ENCODE results near the gene LCAT. TPM values are rescaled to one million over a fixed set of nuclear protein-coding genes. Genes with fewer than 3 reads are reported as not detected.

The LCAT gene, protein sequence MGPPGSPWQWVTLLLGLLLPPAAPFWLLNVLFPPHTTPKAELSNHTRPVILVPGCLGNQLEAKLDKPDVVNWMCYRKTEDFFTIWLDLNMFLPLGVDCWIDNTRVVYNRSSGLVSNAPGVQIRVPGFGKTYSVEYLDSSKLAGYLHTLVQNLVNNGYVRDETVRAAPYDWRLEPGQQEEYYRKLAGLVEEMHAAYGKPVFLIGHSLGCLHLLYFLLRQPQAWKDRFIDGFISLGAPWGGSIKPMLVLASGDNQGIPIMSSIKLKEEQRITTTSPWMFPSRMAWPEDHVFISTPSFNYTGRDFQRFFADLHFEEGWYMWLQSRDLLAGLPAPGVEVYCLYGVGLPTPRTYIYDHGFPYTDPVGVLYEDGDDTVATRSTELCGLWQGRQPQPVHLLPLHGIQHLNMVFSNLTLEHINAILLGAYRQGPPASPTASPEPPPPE
- 10 to 100 TPM; 10.8 to 25.8 (median 15.9) TPM for total RNA-seq

DNA sequence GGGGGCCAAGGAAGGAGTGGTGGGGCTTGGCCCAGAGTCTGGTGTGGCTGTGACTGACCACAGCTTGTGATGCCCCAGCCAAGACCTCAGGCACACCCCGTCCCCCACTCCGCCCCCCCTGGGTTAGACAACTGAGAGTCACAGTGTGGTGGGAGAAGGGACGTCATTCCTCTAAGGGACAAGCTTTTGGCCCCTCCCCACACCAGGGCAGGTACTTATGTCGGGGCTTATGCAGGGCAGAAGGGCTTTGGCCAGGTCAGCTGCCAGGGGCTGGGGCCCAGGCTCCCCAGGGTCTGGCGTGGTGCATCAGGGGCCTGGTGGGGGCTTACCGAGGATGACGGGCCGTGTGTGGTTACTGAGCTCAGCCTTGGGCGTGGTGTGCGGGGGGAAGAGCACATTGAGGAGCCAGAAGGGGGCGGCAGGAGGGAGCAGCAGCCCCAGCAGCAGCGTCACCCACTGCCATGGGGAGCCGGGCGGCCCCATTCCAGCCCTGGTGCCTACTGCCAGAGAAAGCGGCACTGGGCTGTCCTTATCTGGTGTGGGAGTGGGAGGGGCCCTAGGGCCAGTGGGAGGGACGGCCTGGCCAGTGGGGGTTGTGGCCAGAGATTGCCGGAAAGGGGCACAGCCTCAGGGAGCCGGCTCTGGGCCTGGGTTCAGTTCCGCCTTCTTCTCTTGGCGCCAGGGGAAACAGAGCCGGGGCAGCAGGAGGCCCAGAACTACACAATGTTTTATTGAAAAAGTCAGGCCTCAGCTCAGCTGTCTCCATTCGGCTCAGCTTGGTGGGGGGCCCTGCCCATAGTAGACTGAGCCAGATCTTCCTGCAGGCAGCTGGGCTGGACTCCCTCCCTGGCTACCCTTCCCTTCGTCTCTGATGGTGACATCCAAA, at the start of gene LCAT:
Gene LCAT, minus strand, starts transcription at position 502 of the 886 bp plus-strand sequence. Its CDS starts 19 bp downstream, at position 483.
- Histone ChIP-seq H3K27ac (peak within 1 kb of the TSS; percentile 50 to 84 (median 82)), H3K36me3 (peaks cover 0 to 91% of the 10 kb centered on the region in 2 donors), H3K4me1 (peaks cover 0 to 61% (median 20%) of the 10 kb centered on the region in 3 donors), H3K27me3 (no peaks in the 10 kb centered on the region), H3K4me3 (no peak within 1 kb of the TSS), H3K9me3 (no peaks in the 10 kb centered on the region)
- TF ChIP-seq EP300 (IDR thresholded peaks at IDR 0.05) (no peak), POLR2AphosphoS5 (IDR thresholded peaks at IDR 0.05) (peak; percentile 68)
- TF ChIP-seq, protein P1, sequence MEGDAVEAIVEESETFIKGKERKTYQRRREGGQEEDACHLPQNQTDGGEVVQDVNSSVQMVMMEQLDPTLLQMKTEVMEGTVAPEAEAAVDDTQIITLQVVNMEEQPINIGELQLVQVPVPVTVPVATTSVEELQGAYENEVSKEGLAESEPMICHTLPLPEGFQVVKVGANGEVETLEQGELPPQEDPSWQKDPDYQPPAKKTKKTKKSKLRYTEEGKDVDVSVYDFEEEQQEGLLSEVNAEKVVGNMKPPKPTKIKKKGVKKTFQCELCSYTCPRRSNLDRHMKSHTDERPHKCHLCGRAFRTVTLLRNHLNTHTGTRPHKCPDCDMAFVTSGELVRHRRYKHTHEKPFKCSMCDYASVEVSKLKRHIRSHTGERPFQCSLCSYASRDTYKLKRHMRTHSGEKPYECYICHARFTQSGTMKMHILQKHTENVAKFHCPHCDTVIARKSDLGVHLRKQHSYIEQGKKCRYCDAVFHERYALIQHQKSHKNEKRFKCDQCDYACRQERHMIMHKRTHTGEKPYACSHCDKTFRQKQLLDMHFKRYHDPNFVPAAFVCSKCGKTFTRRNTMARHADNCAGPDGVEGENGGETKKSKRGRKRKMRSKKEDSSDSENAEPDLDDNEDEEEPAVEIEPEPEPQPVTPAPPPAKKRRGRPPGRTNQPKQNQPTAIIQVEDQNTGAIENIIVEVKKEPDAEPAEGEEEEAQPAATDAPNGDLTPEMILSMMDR (IDR thresholded peaks at IDR 0.05) = no peak
- WGBS, 2 donors (ENCODE audit: low coverage in 1 of 2) = 5 to 20% methylated on average over 4 of the region's 23 CpGs
- ATAC-seq = peak; percentile 80

DNA sequence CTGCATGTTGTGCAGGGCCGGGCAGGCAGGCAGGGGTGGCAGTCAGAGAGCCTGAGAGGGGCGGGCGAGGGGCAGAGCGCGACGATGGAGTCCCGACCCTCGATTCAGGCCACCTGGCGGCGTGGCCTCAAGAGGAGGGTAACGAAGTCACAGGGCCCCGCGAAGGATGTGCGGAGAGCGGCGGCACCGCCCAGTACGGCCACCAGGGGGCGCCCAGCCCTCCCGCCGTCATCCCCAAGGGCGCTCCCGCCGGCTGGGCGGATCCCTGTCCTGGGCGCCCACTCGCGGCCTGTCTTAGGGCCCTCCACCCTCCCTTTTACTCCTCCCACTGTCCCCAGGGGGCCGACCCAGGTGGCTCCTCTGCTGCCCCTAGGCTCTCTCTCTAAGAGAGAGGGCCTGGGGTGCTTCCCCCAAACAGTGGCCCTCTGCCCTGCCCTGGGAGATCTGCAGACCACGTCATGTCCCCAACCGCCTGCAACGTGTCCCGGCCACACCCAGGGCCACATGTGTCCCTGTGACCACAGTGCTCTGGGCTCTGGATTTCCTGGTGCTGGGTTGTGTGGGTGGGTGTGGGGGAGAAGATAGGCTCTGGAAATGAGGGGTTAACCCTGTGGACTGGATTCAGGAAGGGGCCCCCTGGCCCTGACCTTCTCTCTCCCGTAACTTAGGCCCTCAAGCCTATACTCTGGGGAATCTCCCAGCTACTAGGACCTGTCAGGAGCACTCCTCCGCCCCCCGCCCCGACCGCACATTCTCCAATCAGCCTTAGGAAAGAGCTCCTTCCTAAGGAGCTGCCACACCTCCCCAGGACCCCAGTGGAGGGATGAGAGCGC, 49.5 kb upstream of the LCAT start:
- H3K36me3 ChIP-seq = no peaks in the 10 kb centered on the region
- H3K4me1 ChIP-seq = peaks cover 0 to 17% (median 10%) of the 10 kb centered on the region in 3 donors
- WGBS, 2 donors (ENCODE audit: low coverage in 1 of 2) = 0 to 40% methylated on average over 1 to 17 of the region's 39 CpGs
- H3K9me3 ChIP-seq = no peaks in the 10 kb centered on the region
- TF ChIP-seq EP300 (IDR thresholded peaks at IDR 0.05) = no peak
- TF ChIP-seq, protein P1 (IDR thresholded peaks at IDR 0.05) = peak in 3 of 4 experiments; percentile 96 to 99 (median 98)
- TF ChIP-seq POLR2AphosphoS5 (IDR thresholded peaks at IDR 0.05) = no peak
- TF ChIP-seq POLR2A (IDR thresholded peaks at IDR 0.05) = peak in 1 of 2 donors; percentile 24
- H3K4me3 ChIP-seq = peak overlapping the region; percentile 4 to 40
- H3K27ac ChIP-seq = peak overlapping the region in 3 of 4 donors; percentile 53 to 78 (median 70)
- peak; percentile 89 for ATAC-seq
- H3K27me3 ChIP-seq = no peaks in the 10 kb centered on the region

DNA sequence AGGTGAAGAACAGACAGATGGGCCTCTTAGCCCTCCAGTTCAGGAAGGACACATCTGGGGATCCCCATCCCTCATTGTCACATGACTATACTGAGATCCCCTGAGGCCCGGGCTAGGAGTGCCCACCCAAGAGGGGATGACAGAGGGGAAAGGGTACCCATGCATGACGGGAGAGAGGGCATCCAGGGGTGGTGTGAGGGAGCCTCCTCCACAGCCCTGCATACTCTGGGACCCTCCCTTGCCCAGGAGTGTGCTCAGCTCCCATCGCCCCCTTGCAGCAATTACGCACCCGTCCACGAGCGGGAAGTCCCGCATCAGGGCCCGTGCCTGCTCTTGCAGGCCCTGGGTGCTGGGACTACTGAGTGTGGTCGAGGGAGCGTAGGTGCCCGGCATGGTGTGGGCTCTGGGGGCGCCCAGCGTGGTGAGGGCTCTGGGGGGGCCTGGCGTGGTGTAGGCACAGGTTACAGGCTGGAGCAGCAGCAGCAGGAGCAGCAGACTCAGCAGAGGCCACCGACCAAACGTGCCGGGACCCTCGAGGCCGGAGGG, 48.8 kb upstream of the LCAT start:
- peak overlapping the region in 3 of 4 donors; percentile 53 to 78 (median 70) for H3K27ac ChIP-seq
- 75 to 83% methylated on average over 2 of the region's 20 CpGs for WGBS, 2 donors (ENCODE audit: low coverage in 1 of 2)

DNA sequence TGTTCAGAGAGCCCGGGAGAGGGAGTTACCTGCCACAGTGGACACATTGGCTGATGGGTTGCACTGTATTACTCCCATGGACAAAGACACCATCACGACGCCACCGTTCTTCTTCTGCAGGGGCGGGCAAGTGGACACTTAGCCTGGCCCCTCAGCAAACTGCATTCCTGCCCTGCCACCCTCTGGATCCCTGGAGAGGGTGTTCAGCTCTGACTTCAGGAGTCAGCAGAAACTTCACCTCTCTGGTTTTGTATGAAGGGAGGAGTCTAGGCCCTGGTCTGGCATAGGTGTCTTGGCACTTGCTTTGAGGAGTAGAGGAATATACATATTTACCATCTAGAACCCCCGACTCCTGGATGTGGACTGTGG, 46.1 kb upstream of the LCAT start:
- no peaks in the 10 kb centered on the region for H3K27me3 ChIP-seq
- 32 to 89% methylated on average over 1 to 3 of the region's 6 CpGs for WGBS, 2 donors (ENCODE audit: low coverage in 1 of 2)
- TF ChIP-seq EP300 (IDR thresholded peaks at IDR 0.05) (no peak), POLR2A (IDR thresholded peaks at IDR 0.05) (no peak), POLR2AphosphoS5 (IDR thresholded peaks at IDR 0.05) (no peak)
- TF ChIP-seq, protein P1 (IDR thresholded peaks at IDR 0.05) = no peak
- peaks cover 0 to 24% (median 10%) of the 10 kb centered on the region in 3 donors for H3K4me1 ChIP-seq
- H3K9me3 ChIP-seq = no peaks in the 10 kb centered on the region
- no peaks in the 10 kb centered on the region for H3K36me3 ChIP-seq
- no peak for ATAC-seq
- H3K4me3 ChIP-seq = no peak overlapping the region
- no peak overlapping the region for H3K27ac ChIP-seq

More for the DNA sequence above, 48.8 kb upstream of the LCAT start:
- no peak overlapping the region for H3K4me3 ChIP-seq
- no peak for ATAC-seq
- H3K36me3 ChIP-seq = no peaks in the 10 kb centered on the region
- no peaks in the 10 kb centered on the region for H3K9me3 ChIP-seq
- TF ChIP-seq POLR2AphosphoS5 (IDR thresholded peaks at IDR 0.05) = no peak
- TF ChIP-seq, protein P1 (IDR thresholded peaks at IDR 0.05) = no peak
- no peak for TF ChIP-seq POLR2A (IDR thresholded peaks at IDR 0.05)
- TF ChIP-seq EP300 (IDR thresholded peaks at IDR 0.05) = no peak
- peaks cover 0 to 17% (median 10%) of the 10 kb centered on the region in 3 donors for H3K4me1 ChIP-seq
- H3K27me3 ChIP-seq = no peaks in the 10 kb centered on the region

Data from gastroesophageal sphincter (tissue), 4 donors.